ENCODE data around the gene DCDC2. TPM values are rescaled to one million over a fixed set of nuclear protein-coding genes. Genes with fewer than 3 reads are reported as not detected.

The DCDC2 gene
- total RNA-seq, 1 experiment from 2014 or later = 45.1 TPM

DNA sequence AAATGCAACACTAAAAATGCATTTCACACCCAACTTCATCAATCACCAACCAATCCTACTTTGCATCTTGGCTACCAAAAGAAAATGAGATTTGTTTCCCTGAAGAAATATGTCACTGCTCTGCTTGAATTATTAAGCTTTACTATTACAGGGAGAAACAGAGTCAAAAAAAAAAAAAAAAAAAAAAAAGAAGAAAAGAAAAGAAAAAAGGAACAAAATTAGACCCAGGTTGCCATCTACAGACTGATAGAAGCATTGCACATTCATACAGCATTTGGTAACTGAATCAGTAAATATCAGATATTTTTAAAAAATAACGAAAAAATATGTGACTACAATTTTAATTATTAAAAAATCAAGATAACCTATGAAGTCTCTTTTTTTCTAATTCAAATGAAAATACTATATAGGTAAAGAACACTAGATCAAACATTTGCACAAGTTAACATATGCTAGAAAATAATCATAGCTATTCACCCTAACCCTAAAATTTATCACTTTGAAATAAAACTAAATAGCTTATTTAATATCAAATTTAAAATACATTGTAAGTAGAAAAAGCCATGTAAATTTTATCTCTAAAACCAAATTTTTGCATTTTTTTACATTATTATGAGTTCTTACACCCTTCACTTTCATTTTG is 83.3 kb downstream of the DCDC2 start:
- CTCF ChIA-PET = interaction anchor here (0.6 to 2.2 kb wide), 10 partner anchors 9 to 772 kb away, joined by 3 to 12 read pairs (median 7); no protein-coding TSS in a partner anchor
- peaks cover 81% of the 10 kb centered on the region for H3K4me1 ChIP-seq (ENCODE audit: insufficient read depth, low read length, poor library complexity, severe bottlenecking)
- intact Hi-C loops (cut with micrococcal nuclease; ENCODE audit: unreplicated experiment) = loop anchor here (1.0 to 5.0 kb wide), 2 partner anchors 67 to 210 kb away; no protein-coding TSS in a partner anchor
- H3K9me3 ChIP-seq (ENCODE audit: low read depth, low read length, poor library complexity, severe bottlenecking) = no peaks in the 10 kb centered on the region
- peaks cover 4% of the 10 kb centered on the region for H3K36me3 ChIP-seq (ENCODE audit: insufficient read depth, low read length, poor library complexity, severe bottlenecking)
- peak; percentile 55 for DNase-seq (ENCODE audit: low spot score)
- H3K27me3 ChIP-seq (replicated peaks; ENCODE audit: insufficient read depth, low read depth, low read length, poor library complexity) = no peaks in the 10 kb centered on the region
- peak overlapping the region; percentile 68 for H3K27ac ChIP-seq (ENCODE audit: low read depth, low read length, poor library complexity, severe bottlenecking)
- BruUV-seq (replicated peaks) = no TSS peak
- POLR2A ChIA-PET (ENCODE audit: low non-redundant PET) = interaction anchor here (0.5 kb wide), 1 partner anchor 149 kb away, joined by 4 read pairs; no protein-coding TSS in a partner anchor
- no peak for TF ChIP-seq EZH2 (IDR thresholded peaks at IDR 0.05; ENCODE audit: borderline replicate concordance, low read depth, low read length, poor library complexity, severe bottlenecking)
- TF ChIP-seq, protein P1, sequence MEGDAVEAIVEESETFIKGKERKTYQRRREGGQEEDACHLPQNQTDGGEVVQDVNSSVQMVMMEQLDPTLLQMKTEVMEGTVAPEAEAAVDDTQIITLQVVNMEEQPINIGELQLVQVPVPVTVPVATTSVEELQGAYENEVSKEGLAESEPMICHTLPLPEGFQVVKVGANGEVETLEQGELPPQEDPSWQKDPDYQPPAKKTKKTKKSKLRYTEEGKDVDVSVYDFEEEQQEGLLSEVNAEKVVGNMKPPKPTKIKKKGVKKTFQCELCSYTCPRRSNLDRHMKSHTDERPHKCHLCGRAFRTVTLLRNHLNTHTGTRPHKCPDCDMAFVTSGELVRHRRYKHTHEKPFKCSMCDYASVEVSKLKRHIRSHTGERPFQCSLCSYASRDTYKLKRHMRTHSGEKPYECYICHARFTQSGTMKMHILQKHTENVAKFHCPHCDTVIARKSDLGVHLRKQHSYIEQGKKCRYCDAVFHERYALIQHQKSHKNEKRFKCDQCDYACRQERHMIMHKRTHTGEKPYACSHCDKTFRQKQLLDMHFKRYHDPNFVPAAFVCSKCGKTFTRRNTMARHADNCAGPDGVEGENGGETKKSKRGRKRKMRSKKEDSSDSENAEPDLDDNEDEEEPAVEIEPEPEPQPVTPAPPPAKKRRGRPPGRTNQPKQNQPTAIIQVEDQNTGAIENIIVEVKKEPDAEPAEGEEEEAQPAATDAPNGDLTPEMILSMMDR (conservative IDR thresholded peaks at IDR 0.05; ENCODE audit: low read depth, low read length) = peak; percentile 83
- H3K4me3 ChIP-seq (ENCODE audit: low read depth, low read length, poor library complexity, severe bottlenecking) = no peak overlapping the region

DNA sequence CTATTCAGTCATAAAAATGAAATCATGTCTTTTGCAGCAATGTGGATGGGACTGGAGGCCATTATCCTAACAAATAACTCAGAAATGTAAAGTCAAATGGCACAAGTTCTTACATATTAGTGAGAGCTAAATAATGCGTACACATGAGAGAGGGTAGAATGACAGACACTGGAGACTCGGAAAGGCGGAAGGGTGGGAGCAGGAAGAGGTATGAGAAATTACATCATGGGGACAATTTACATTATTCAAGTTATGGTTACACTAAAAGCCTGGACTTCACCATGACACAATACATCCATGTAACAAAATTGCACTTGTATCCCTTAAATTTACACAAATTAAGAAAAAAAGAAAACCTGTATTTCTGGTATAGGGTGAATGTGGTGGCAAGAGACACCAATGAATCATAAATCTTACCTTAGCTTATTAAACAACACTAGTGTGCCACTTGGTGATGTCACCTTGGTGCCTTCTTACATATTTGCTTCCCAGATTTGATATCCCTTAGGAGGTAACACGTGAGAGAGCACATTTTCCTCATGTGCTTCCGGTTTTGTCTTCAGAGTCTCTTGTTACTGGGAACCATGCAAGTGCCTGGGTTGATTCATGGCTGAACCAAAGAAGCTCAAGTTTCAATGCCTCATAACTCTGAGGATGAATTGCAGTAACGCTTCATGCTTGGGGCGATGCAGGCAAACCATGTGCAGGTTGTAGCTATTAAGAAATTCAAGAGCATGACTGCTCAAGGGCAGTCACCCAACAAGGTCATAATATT is 84.6 kb downstream of the DCDC2 start:
- intact Hi-C loops (cut with micrococcal nuclease; ENCODE audit: unreplicated experiment) = loop anchor here (5.0 kb wide), 1 partner anchor 66 kb away; no protein-coding TSS in a partner anchor
- no peak overlapping the region for H3K27ac ChIP-seq (ENCODE audit: low read depth, low read length, poor library complexity, severe bottlenecking)
- H3K9me3 ChIP-seq (ENCODE audit: low read depth, low read length, poor library complexity, severe bottlenecking) = no peaks in the 10 kb centered on the region
- no peak for TF ChIP-seq EZH2 (IDR thresholded peaks at IDR 0.05; ENCODE audit: borderline replicate concordance, low read depth, low read length, poor library complexity, severe bottlenecking)
- TF ChIP-seq, protein P1 (conservative IDR thresholded peaks at IDR 0.05; ENCODE audit: low read depth, low read length) = no peak
- no peaks in the 10 kb centered on the region for H3K27me3 ChIP-seq (replicated peaks; ENCODE audit: insufficient read depth, low read depth, low read length, poor library complexity)
- POLR2A ChIA-PET (ENCODE audit: low non-redundant PET) = no interaction called here
- no peak overlapping the region for H3K4me3 ChIP-seq (ENCODE audit: low read depth, low read length, poor library complexity, severe bottlenecking)
- CTCF ChIA-PET = interaction anchor here (0.5 to 2.2 kb wide), 3 partner anchors 10 to 132 kb away, joined by 4 to 12 read pairs (median 6); no protein-coding TSS in a partner anchor
- peaks cover 68% of the 10 kb centered on the region for H3K4me1 ChIP-seq (ENCODE audit: insufficient read depth, low read length, poor library complexity, severe bottlenecking)
- no TSS peak for BruUV-seq (replicated peaks)
- no peak for DNase-seq (ENCODE audit: low spot score)
- peaks cover 4% of the 10 kb centered on the region for H3K36me3 ChIP-seq (ENCODE audit: insufficient read depth, low read length, poor library complexity, severe bottlenecking)

DNA sequence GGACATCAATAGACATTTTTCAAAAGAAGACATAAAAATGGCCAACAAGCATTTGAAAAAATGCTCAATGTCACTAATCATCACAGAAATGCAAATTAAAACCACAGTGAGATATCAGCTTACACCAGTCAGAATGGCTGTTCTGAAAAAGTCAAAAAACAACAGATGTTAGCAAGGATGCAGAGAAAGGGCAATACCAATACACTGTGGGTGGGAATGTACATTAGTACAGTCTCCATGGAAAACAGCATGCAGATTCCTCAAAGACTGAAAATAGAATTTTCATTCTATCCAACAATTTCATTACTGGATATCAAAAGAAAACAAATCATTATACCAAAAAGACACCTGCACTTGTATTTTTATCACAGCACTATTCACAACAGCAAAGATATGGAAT is 85.3 kb downstream of the DCDC2 start:
- Histone ChIP-seq H3K4me3 (ENCODE audit: low read depth, low read length, poor library complexity, severe bottlenecking) (no peak overlapping the region), H3K27me3 (replicated peaks; ENCODE audit: insufficient read depth, low read depth, low read length, poor library complexity) (no peaks in the 10 kb centered on the region), H3K9me3 (ENCODE audit: low read depth, low read length, poor library complexity, severe bottlenecking) (no peaks in the 10 kb centered on the region), H3K4me1 (ENCODE audit: insufficient read depth, low read length, poor library complexity, severe bottlenecking) (peaks cover 61% of the 10 kb centered on the region), H3K36me3 (ENCODE audit: insufficient read depth, low read length, poor library complexity, severe bottlenecking) (peaks cover 3% of the 10 kb centered on the region), H3K27ac (ENCODE audit: low read depth, low read length, poor library complexity, severe bottlenecking) (no peak overlapping the region)
- DNase-seq (ENCODE audit: low spot score) = peak; percentile 34
- intact Hi-C loops (cut with micrococcal nuclease; ENCODE audit: unreplicated experiment) = loop anchor here (5.0 kb wide), 1 partner anchor 65 kb away; no protein-coding TSS in a partner anchor
- POLR2A ChIA-PET (ENCODE audit: low non-redundant PET) = no interaction called here
- BruUV-seq (replicated peaks) = no TSS peak
- TF ChIP-seq, protein P1 (conservative IDR thresholded peaks at IDR 0.05; ENCODE audit: low read depth, low read length) = no peak
- CTCF ChIA-PET = no interaction called here
